Left lung (tissue), 10 donors: Measurements from ENCODE around the gene SLC45A2. TPM values are rescaled to one million over a fixed set of nuclear protein-coding genes. Genes with fewer than 3 reads are reported as not detected.

Source experiments
- ATAC-seq: fragments of 200-7000 bp; cut with Tn5 transposase; one replicate; pipeline ENCODE4 v1.9.1; 2020; ENCODE audit warnings: moderate library complexity
- DNase-seq, 4 donors: peaks; one replicate each; pipeline ENCODE4 v3.0.0-alpha.2; 2013 to 2020
- H3K27ac ChIP-seq, 2 donors: fragments of 200-600 bp; sonication (generic) in 1 of 2; one replicate each; pipeline versions ENCODE4 v1.5.0 to v1.8.0; 2020 to 2021
- H3K27me3 ChIP-seq, 2 donors: fragments of 200-600 bp; sonication (generic) in 1 of 2; one replicate each; pipeline versions ENCODE4 v1.5.0 to v1.8.0; 2020 to 2021
- H3K36me3 ChIP-seq, 2 donors: fragments of 200-600 bp; sonication (generic) in 1 of 2; one replicate each; pipeline versions ENCODE4 v1.5.0 to v1.8.0; 2020 to 2021
- H3K4me1 ChIP-seq, 2 donors: fragments of 200-600 bp; one replicate each; pipeline ENCODE4 v1.8.0; 2021
- H3K4me3 ChIP-seq, 2 donors: fragments of 200-600 bp; sonication (generic) in 1 of 2; one replicate each; pipeline versions ENCODE4 v1.5.0 to v1.8.0; 2020 to 2021; ENCODE audit warnings: mild to moderate bottlenecking in 1 of 2
- H3K9me3 ChIP-seq, 2 donors: fragments of 200-600 bp; sonication (generic) in 1 of 2; one replicate each; pipeline versions ENCODE4 v1.5.0 to v1.8.0; 2020 to 2021
- intact Hi-C, 2 donors: fragments of 100-400 bp; cut with DNase I; formaldehyde crosslinking; loops; one replicate each; pipeline versions ENCODE4 v1.11.2 to v1.14.2; 2022
- polyA plus RNA-seq, 6 donors: library from polyadenylated mRNA; unstranded; fragments of 120-200 nt; gene quantifications; one replicate each; pipeline ENCODE4 v1.2.1, GENCODE V29; 2013; ENCODE audit not compliant: insufficient read length in 6 of 6
- total RNA-seq, 2 donors: library from RNA; stranded (reverse); fragmentation: NEBNext Ultra II Directional; extraction: Animal tissue kit (Norgen Biotek cat#: 25700); gene quantifications; one replicate each; pipeline ENCODE4 v1.2.1, GENCODE V29; 2021
- TF ChIP-seq, protein P1 (sequence below), 2 donors: fragments of 200-600 bp; sonication (generic) in 1 of 2; IDR thresholded peaks; one replicate each; pipeline versions ENCODE4 v1.5.0 to v1.8.0; 2021; ENCODE audit warnings: antibody characterized with exemption in 2 of 2
- donor health status: DM: no; HTN: yes; CAD: no.
- donor health status: DM: no; HTN: no; CAD: no.

The SLC45A2 gene
- total and polyA plus RNA-seq, 8 donors, result 0.08 to 0.42 (median 0.12) TPM; not detected in 3

DNA sequence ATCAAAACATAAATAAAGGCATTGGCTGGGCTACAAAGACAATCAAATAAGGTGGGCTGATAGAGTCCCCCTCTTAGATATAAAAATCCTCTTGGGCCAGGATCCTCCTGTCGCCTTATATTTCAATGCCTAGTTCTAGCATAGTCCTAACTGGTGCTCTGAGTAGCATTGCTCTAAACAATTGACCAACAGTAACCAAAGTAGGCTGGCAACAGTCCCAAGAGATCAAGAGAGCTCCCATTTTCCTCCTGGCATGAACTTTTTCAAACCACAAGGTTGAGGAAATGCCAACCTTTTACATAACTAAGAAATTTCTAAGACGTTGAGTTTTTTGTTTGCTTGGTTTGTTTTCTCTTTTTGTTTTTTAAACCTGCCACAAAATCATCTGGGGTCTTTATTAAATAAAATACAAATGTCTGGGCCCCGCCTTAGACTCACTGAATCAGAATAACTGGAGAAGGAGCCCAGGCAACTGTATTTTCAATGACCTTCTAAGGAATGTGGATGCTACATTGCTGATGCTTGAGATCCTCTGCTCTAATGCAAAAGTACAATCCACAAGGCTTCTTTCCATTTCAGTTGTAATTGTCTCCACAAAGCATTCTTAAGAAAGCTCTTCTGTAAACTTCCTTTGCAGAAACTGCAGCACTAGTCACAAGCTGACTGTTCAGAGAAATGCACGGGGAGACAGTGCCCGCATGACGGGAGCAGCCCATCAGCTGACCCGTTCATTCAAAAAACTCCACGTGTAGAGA is 2.9 kb downstream of the SLC45A2 start:
- H3K27ac ChIP-seq, result no peak overlapping the region
- ATAC-seq (peak; percentile 63), DNase-seq (no peak)
- H3K36me3 ChIP-seq, result no peaks in the 10 kb centered on the region
- H3K9me3 ChIP-seq, result no peaks in the 10 kb centered on the region
- intact Hi-C loops, result no loop called here
- H3K27me3 ChIP-seq, result no peaks in the 10 kb centered on the region
- TF ChIP-seq, protein P1, sequence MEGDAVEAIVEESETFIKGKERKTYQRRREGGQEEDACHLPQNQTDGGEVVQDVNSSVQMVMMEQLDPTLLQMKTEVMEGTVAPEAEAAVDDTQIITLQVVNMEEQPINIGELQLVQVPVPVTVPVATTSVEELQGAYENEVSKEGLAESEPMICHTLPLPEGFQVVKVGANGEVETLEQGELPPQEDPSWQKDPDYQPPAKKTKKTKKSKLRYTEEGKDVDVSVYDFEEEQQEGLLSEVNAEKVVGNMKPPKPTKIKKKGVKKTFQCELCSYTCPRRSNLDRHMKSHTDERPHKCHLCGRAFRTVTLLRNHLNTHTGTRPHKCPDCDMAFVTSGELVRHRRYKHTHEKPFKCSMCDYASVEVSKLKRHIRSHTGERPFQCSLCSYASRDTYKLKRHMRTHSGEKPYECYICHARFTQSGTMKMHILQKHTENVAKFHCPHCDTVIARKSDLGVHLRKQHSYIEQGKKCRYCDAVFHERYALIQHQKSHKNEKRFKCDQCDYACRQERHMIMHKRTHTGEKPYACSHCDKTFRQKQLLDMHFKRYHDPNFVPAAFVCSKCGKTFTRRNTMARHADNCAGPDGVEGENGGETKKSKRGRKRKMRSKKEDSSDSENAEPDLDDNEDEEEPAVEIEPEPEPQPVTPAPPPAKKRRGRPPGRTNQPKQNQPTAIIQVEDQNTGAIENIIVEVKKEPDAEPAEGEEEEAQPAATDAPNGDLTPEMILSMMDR (IDR thresholded peaks at IDR 0.05), result no peak
- H3K4me3 ChIP-seq, result no peak overlapping the region
- H3K4me1 ChIP-seq, result no peaks in the 10 kb centered on the region

- Histone ChIP-seq H3K36me3 (no peaks in the 10 kb centered on the region), H3K27me3 (no peaks in the 10 kb centered on the region), H3K4me1 (no peaks in the 10 kb centered on the region), H3K27ac (no peak overlapping the region), H3K9me3 (no peaks in the 10 kb centered on the region), H3K4me3 (no peak overlapping the region)
- ATAC-seq (no peak), DNase-seq (no peak)
- intact Hi-C loops, result no loop called here
- TF ChIP-seq, protein P1 (IDR thresholded peaks at IDR 0.05), result no peak
These were observed 4.5 kb downstream of the SLC45A2 start for GRCh38 chr5:33980030-33980429.

DNA sequence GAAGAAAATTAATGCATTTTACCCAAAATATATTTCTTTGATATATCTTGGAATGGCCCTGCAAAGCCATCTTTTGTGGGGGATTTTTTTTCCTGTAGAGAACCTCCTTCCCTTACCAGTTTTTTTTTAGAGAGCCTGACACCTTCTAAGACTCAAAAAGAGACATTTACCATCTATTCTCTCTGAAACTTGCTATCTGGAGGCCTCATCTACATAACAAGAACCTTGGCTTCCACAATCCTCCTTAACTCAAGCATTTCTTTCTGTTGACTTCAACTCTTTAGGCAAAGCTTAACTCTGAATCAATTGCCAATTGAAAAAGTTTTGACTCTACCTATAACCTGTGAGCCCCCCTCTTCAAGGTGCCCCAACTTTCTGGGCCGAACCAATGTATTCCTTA is 6.2 kb downstream of the SLC45A2 start:
- DNase-seq, result no peak
- Histone ChIP-seq H3K36me3 (no peaks in the 10 kb centered on the region), H3K4me1 (no peaks in the 10 kb centered on the region), H3K27me3 (no peaks in the 10 kb centered on the region), H3K9me3 (no peaks in the 10 kb centered on the region), H3K4me3 (no peak overlapping the region), H3K27ac (no peak overlapping the region)
- TF ChIP-seq, protein P1 (IDR thresholded peaks at IDR 0.05), result no peak
- intact Hi-C loops, result no loop called here
- ATAC-seq, result no peak

GRCh38 chr5:33976307-33976706 is 8.2 kb downstream of the SLC45A2 start:
- Histone ChIP-seq H3K27me3 (no peaks in the 10 kb centered on the region), H3K4me1 (no peaks in the 10 kb centered on the region), H3K9me3 (no peaks in the 10 kb centered on the region), H3K36me3 (no peaks in the 10 kb centered on the region), H3K27ac (no peak overlapping the region), H3K4me3 (no peak overlapping the region)
- no peak for DNase-seq
- ATAC-seq, result no peak
- TF ChIP-seq, protein P1 (IDR thresholded peaks at IDR 0.05), result no peak
- intact Hi-C loops, result no loop called here

- TF ChIP-seq, protein P1 (IDR thresholded peaks at IDR 0.05), result no peak
- peak in 2 of 4 donors; percentile 63 to 75 for DNase-seq
- Histone ChIP-seq H3K27ac (no peak overlapping the region), H3K4me3 (no peak overlapping the region), H3K4me1 (no peaks in the 10 kb centered on the region), H3K36me3 (no peaks in the 10 kb centered on the region), H3K9me3 (no peaks in the 10 kb centered on the region), H3K27me3 (no peaks in the 10 kb centered on the region)
- intact Hi-C loops, result no loop called here
- no peak for ATAC-seq
These were observed 8.6 kb downstream of the SLC45A2 start for GRCh38 chr5:33975852-33976251.
